WTC11 (cell line): Measurements from ENCODE around the gene PHACTR3. TPM values are rescaled to one million over a fixed set of nuclear protein-coding genes. Genes with fewer than 3 reads are reported as not detected.

Experiments used
- ATAC-seq: fragments of 200-7000 bp; cut with Tn5 transposase; 2 replicates; pipeline ENCODE4 v1.10.0; 2021; ENCODE audit warnings: mild to moderate bottlenecking, moderate library complexity
- CTCF ChIA-PET: fragments of 300-600 bp; sonication (Branson Sonifier 250); formaldehyde crosslinking; loops from one replicate; lab custom pipeline; 2021; ENCODE audit warnings: antibody characterized with exemption; lab: Charles Lee
- POLR2A ChIA-PET: fragments of 350-600 bp; sonication (Branson Sonifier 250); formaldehyde crosslinking; loops from one replicate; lab custom pipeline; 2021; ENCODE audit warnings: antibody characterized with exemption; lab: Charles Lee
- DNase-seq: peaks from one replicate; pipeline ENCODE4 v3.0.0; 2021; ENCODE audit warnings: low spot score
- H3K27ac Mint-ChIP-seq: 2 replicates; pipeline ENCODE4 v1.8.0; 2021; ENCODE audit warnings: mixed read lengths
- H3K27me3 Mint-ChIP-seq: 2 replicates; pipeline ENCODE4 v1.8.0; 2021; ENCODE audit warnings: low read depth, mild to moderate bottlenecking, moderate library complexity, mixed read lengths
- H3K36me3 Mint-ChIP-seq: 2 replicates; pipeline ENCODE4 v1.8.0; 2021; ENCODE audit warnings: mixed read lengths
- H3K4me1 Mint-ChIP-seq: 2 replicates; pipeline ENCODE4 v1.8.0; 2022; ENCODE audit warnings: mixed read lengths
- H3K4me3 Mint-ChIP-seq: 2 replicates; pipeline ENCODE4 v1.8.0; 2021; ENCODE audit warnings: mild to moderate bottlenecking, moderate library complexity, mixed read lengths
- H3K9me3 Mint-ChIP-seq: 2 replicates; pipeline ENCODE4 v1.8.0; 2021; ENCODE audit warnings: mixed read lengths
- ATF2 ChIP-seq: sonication (generic); formaldehyde crosslinking; IDR thresholded peaks from 2 replicates; pipeline ENCODE4 v1.8.1; 2022; ENCODE audit warnings: low read depth, missing genetic modification reagents, borderline replicate concordance
- CBFB ChIP-seq: sonication (generic); formaldehyde crosslinking; IDR thresholded peaks from 2 replicates; pipeline ENCODE4 v1.8.1; 2022; ENCODE audit warnings: mild to moderate bottlenecking, low read depth, missing genetic modification reagents
- CREB1 ChIP-seq: sonication (generic); formaldehyde crosslinking; IDR thresholded peaks from 2 replicates; pipeline ENCODE4 v1.8.0; 2023; ENCODE audit warnings: mild to moderate bottlenecking, missing genetic modification reagents
- E2F5 ChIP-seq: sonication (generic); formaldehyde crosslinking; IDR thresholded peaks from 2 replicates; pipeline ENCODE4 v1.8.1; 2022; ENCODE audit warnings: mild to moderate bottlenecking, moderate library complexity, missing genetic modification reagents
- FOXK1 ChIP-seq: sonication (generic); formaldehyde crosslinking; IDR thresholded peaks from 2 replicates; pipeline ENCODE4 v1.8.0; 2022; ENCODE audit warnings: mild to moderate bottlenecking, moderate library complexity, missing genetic modification reagents
- GRHL2 ChIP-seq: fragments of 250-450 bp; sonication (Bioruptor Pico); IDR thresholded peaks from 2 replicates; pipeline ENCODE4 v1.8.0; 2022; ENCODE audit warnings: mild to moderate bottlenecking, moderate library complexity; ENCODE audit not compliant: insufficient replicate concordance, severe bottlenecking
- MAX ChIP-seq: sonication (generic); formaldehyde crosslinking; IDR thresholded peaks from 2 replicates; pipeline ENCODE4 v1.8.0; 2022; ENCODE audit warnings: mild to moderate bottlenecking, missing genetic modification reagents
- MLX ChIP-seq: sonication (generic); formaldehyde crosslinking; IDR thresholded peaks from 2 replicates; pipeline ENCODE4 v1.8.1; 2023; ENCODE audit warnings: mild to moderate bottlenecking, missing genetic modification reagents, moderate library complexity
- NFYB ChIP-seq: sonication (generic); formaldehyde crosslinking; conservative IDR thresholded peaks from 2 replicates; pipeline ENCODE4 v1.8.0; 2022; ENCODE audit warnings: low read depth, missing genetic modification reagents
- PRRX2 ChIP-seq: fragments of 250-450 bp; sonication (Bioruptor Pico); IDR thresholded peaks from 2 replicates; pipeline ENCODE4 v1.8.0; 2021; ENCODE audit warnings: mild to moderate bottlenecking
- STAT6 ChIP-seq: sonication (generic); formaldehyde crosslinking; conservative IDR thresholded peaks from 2 replicates; pipeline ENCODE4 v1.8.1; 2023; ENCODE audit warnings: mild to moderate bottlenecking, low read depth, missing genetic modification reagents, moderate library complexity
- TEAD1 ChIP-seq: sonication (generic); formaldehyde crosslinking; IDR thresholded peaks from 2 replicates; pipeline ENCODE4 v1.8.0; 2022; ENCODE audit warnings: mild to moderate bottlenecking, missing genetic modification reagents
- USF1 ChIP-seq: sonication (generic); formaldehyde crosslinking; IDR thresholded peaks from 2 replicates; pipeline ENCODE4 v1.8.0; 2022; ENCODE audit warnings: mild to moderate bottlenecking, missing genetic modification reagents
- USF2 ChIP-seq: sonication (generic); formaldehyde crosslinking; IDR thresholded peaks from 2 replicates; pipeline ENCODE4 v1.8.1; 2023; ENCODE audit warnings: mild to moderate bottlenecking, missing genetic modification reagents, moderate library complexity
- ZNF532 ChIP-seq: fragments of 250-450 bp; sonication (Bioruptor Pico); IDR thresholded peaks from 2 replicates; pipeline ENCODE4 v1.9.0; 2021; ENCODE audit warnings: mild to moderate bottlenecking, borderline replicate concordance
- ZNF671 ChIP-seq: fragments of 250-450 bp; sonication (Bioruptor Pico); IDR thresholded peaks from 2 replicates; pipeline ENCODE4 v1.8.0; 2021; ENCODE audit warnings: mild to moderate bottlenecking
- total RNA-seq: library from RNA; stranded (reverse); gene quantifications from 3 replicates; pipeline ENCODE4 v1.2.3, GENCODE V29; 2021

The PHACTR3 gene
- total RNA-seq, 1 experiment from 2014 or later: 0.28 TPM

- no peak overlapping the region for H3K27ac Mint-ChIP-seq
Measured at GRCh38 chr20:59724457-59725366, 120.4 kb downstream of the PHACTR3 start.

More at GRCh38 chr20:59724457-59725366, 120.4 kb downstream of the PHACTR3 start:
- no peak for DNase-seq
- H3K9me3 Mint-ChIP-seq: peaks cover 20% of the 10 kb centered on the region
- ChIA-PET POLR2A (no interaction called here), CTCF (interaction anchor here (1.1 kb wide), 2 partner anchors 153 to 164 kb away, joined by 3 to 4 read pairs; no protein-coding TSS in a partner anchor)
- TF ChIP-seq USF2 (CRISPR knock-in tag) (no peak), ATF2 (CRISPR knock-in tag) (no peak), USF1 (CRISPR knock-in tag) (no peak), FOXK1 (CRISPR knock-in tag) (no peak), CBFB (CRISPR knock-in tag) (no peak), ZNF532 (CRISPR knock-in tag) (no peak), MAX (CRISPR knock-in tag) (no peak), TEAD1 (CRISPR knock-in tag) (no peak), STAT6 (CRISPR knock-in tag) (no peak), ZNF671 (CRISPR knock-in tag) (no peak), CREB1 (CRISPR knock-in tag) (no peak), MLX (CRISPR knock-in tag) (no peak), E2F5 (no peak), NFYB (no peak), GRHL2 (CRISPR knock-in tag) (no peak), PRRX2 (CRISPR knock-in tag) (no peak)
- ATAC-seq: no peak
- no peaks in the 10 kb centered on the region for H3K36me3 Mint-ChIP-seq
- peaks cover 55% of the 10 kb centered on the region for H3K27me3 Mint-ChIP-seq
- H3K4me1 Mint-ChIP-seq: no peaks in the 10 kb centered on the region
- no peak overlapping the region for H3K4me3 Mint-ChIP-seq
